A549 (cell line): ENCODE results near the gene TRDN. TPM values are rescaled to one million over a fixed set of nuclear protein-coding genes. Genes with fewer than 3 reads are reported as not detected.

ENCODE experiments used
- ATAC-seq, 2 experiments: fragments of 200-7000 bp in 1 of 2; fragments of >200 bp in 1 of 2; cut with Nextera tagmentation in 1 of 2; cut with Tn5 transposase in 1 of 2; 3 replicates each; pipeline versions ENCODE4 v1.8.0 to v1.9.1; 2018 to 2020; ENCODE audit warnings: mild to moderate bottlenecking in 1 of 2, moderate library complexity in 1 of 2
- CTCF ChIA-PET: fragments of 300-600 bp; sonication (Branson Sonifier 250); formaldehyde crosslinking; extraction: SDS; loops from one replicate; lab custom pipeline; 2021; ENCODE audit warnings: antibody characterized with exemption, inconsistent platforms; lab: Yijun Ruan, JAX
- POLR2A ChIA-PET: fragments of 350-600 bp; formaldehyde crosslinking; extraction: SDS; loops from one replicate; lab custom pipeline; 2021; ENCODE audit warnings: antibody characterized with exemption, inconsistent platforms; lab: Yijun Ruan, JAX
- DNase-seq, 2 experiments: peaks; one replicate each; pipeline versions ENCODE4 v3.0.0 to v3.0.0-alpha.2; 2011 to 2016; ENCODE audit warnings: low read depth in 1 of 2, low spot score in 1 of 2
- FAIRE-seq: peaks from 2 replicates; lab custom pipeline; 2011; peaks lifted over from hg19 to GRCh38; lab: Jason Lieb, UNC
- H3K27ac ChIP-seq, 2 experiments: fragments of >200 bp; sonication (Bioruptor Twin); formaldehyde crosslinking; 3 replicates each; pipeline ENCODE4 v1.5.1; 2016 to 2017
- H3K4me1 ChIP-seq: fragments of >200 bp; sonication (Bioruptor Twin); formaldehyde crosslinking; 3 replicates; pipeline ENCODE4 v1.6.1; 2016
- H3K4me2 ChIP-seq: fragments of >200 bp; sonication (Bioruptor Twin); formaldehyde crosslinking; 3 replicates; pipeline ENCODE4 v1.6.1; 2016
- H3K4me3 ChIP-seq: fragments of >200 bp; sonication (Bioruptor Twin); formaldehyde crosslinking; 3 replicates; pipeline ENCODE4 v1.5.1; 2016
- H3K9me3 ChIP-seq: fragments of >200 bp; sonication (Bioruptor Twin); formaldehyde crosslinking; 3 replicates; pipeline ENCODE4 v1.6.1; 2016
- BHLHE40 ChIP-seq: IDR thresholded peaks from 2 replicates; pipeline ENCODE4 v1.6.1; 2012; ENCODE audit warnings: low read depth, low read length, inconsistent platforms
- CHD2 ChIP-seq: fragments of 150-350 bp; IDR thresholded peaks from 2 replicates; pipeline ENCODE4 v1.6.1; 2014; ENCODE audit warnings: low read length; ENCODE audit not compliant: partially characterized antibody
- EHF ChIP-seq: fragments of 250-450 bp; sonication (Bioruptor Pico); IDR thresholded peaks from 2 replicates; pipeline ENCODE4 v1.5.0; 2020; ENCODE audit warnings: mild to moderate bottlenecking
- ELK1 ChIP-seq: fragments of 150-350 bp; IDR thresholded peaks from 2 replicates; pipeline ENCODE4 v1.6.1; 2014; ENCODE audit warnings: low read depth, mild to moderate bottlenecking, low read length
- FOSL2 ChIP-seq, 2 experiments: fragments of 450-650 bp in 1 of 2; fragments of >200 bp in 1 of 2; sonication (Bioruptor Twin) in 1 of 2; formaldehyde crosslinking; IDR thresholded peaks; 2 replicates each; pipeline versions ENCODE4 v1.5.0 to v1.6.1; 2016 to 2020; ENCODE audit warnings: mild to moderate bottlenecking in 1 of 2, moderate library complexity in 1 of 2
- FOXS1 ChIP-seq: fragments of 250-450 bp; sonication (Bioruptor Pico); IDR thresholded peaks from 2 replicates; pipeline ENCODE4 v1.5.0; 2020; ENCODE audit warnings: mild to moderate bottlenecking, moderate library complexity
- GATA3 ChIP-seq: IDR thresholded peaks from 2 replicates; pipeline ENCODE4 v1.6.1; 2012; ENCODE audit warnings: borderline replicate concordance
- HEYL ChIP-seq: fragments of 250-450 bp; sonication (Bioruptor Pico); IDR thresholded peaks from 2 replicates; pipeline ENCODE4 v1.8.0; 2021; ENCODE audit warnings: mild to moderate bottlenecking, moderate library complexity
- HOXB13 ChIP-seq: fragments of 250-450 bp; sonication (Bioruptor Pico); IDR thresholded peaks from 2 replicates; pipeline ENCODE4 v1.5.0; 2020; ENCODE audit warnings: low read depth, mild to moderate bottlenecking, moderate library complexity
- JUN ChIP-seq, 2 experiments: fragments of >200 bp; sonication (Bioruptor Twin); formaldehyde crosslinking; IDR thresholded peaks; 2 replicates in 1 of 2; 3 replicates in 1 of 2; pipeline ENCODE4 v1.6.1; 2016 to 2017
- JUNB ChIP-seq: fragments of >200 bp; sonication (Bioruptor Twin); formaldehyde crosslinking; IDR thresholded peaks from 2 replicates; pipeline ENCODE4 v1.6.1; 2016
- KDM1A ChIP-seq: fragments of 200-600 bp; sonication (generic); IDR thresholded peaks from 2 replicates; pipeline ENCODE4 v1.6.1; 2016; ENCODE audit warnings: low read depth, mild to moderate bottlenecking
- MAFK ChIP-seq: fragments of 450-650 bp; IDR thresholded peaks from 2 replicates; pipeline ENCODE4 v1.6.1; 2014; ENCODE audit not compliant: partially characterized antibody
- MYC ChIP-seq: IDR thresholded peaks from 2 replicates; pipeline ENCODE4 v1.6.1; 2012; ENCODE audit warnings: mild to moderate bottlenecking, inconsistent platforms, low read length, improper control_type of control experiment, borderline replicate concordance
- NFE2L2 ChIP-seq: fragments of 150-350 bp; conservative IDR thresholded peaks from 2 replicates; pipeline ENCODE4 v1.6.1; 2014; ENCODE audit warnings: low read length
- NR3C1 ChIP-seq: fragments of >200 bp; sonication (Bioruptor Twin); formaldehyde crosslinking; IDR thresholded peaks from 3 replicates; pipeline ENCODE4 v1.6.1; 2017
- POLR2A ChIP-seq: IDR thresholded peaks from 2 replicates; pipeline ENCODE4 v1.6.1; 2012; ENCODE audit warnings: mild to moderate bottlenecking, low read length
- POLR2AphosphoS2 ChIP-seq: conservative IDR thresholded peaks from 2 replicates; pipeline ENCODE4 v1.6.1; 2012; ENCODE audit warnings: low read length, improper control_type of control experiment, inconsistent platforms
- RARB ChIP-seq: fragments of 250-450 bp; sonication (Bioruptor Pico); IDR thresholded peaks from 2 replicates; pipeline ENCODE4 v1.8.0; 2021; ENCODE audit warnings: mild to moderate bottlenecking, moderate library complexity
- RCOR1 ChIP-seq: fragments of 150-350 bp; IDR thresholded peaks from 2 replicates; pipeline ENCODE4 v1.6.1; 2014; ENCODE audit warnings: antibody characterized with exemption, low read length, low read depth
- REST ChIP-seq: fragments of 200-600 bp; sonication (generic); IDR thresholded peaks from 2 replicates; pipeline ENCODE4 v1.6.1; 2016; ENCODE audit warnings: antibody characterized with exemption, mild to moderate bottlenecking, moderate library complexity
- RFX5 ChIP-seq: fragments of 450-650 bp; IDR thresholded peaks from 2 replicates; pipeline ENCODE4 v1.7.1; 2014; ENCODE audit warnings: antibody characterized with exemption, mild to moderate bottlenecking, moderate library complexity
- TFCP2L1 ChIP-seq: fragments of 250-450 bp; sonication (Bioruptor Pico); IDR thresholded peaks from 2 replicates; pipeline ENCODE4 v1.5.0; 2021; ENCODE audit warnings: mild to moderate bottlenecking
- TP53 ChIP-seq: fragments of 250-450 bp; sonication (Bioruptor Pico); IDR thresholded peaks from 2 replicates; pipeline ENCODE4 v1.5.0; 2021; ENCODE audit warnings: mild to moderate bottlenecking, moderate library complexity
- ZC3H11A ChIP-seq: fragments of 450-650 bp; IDR thresholded peaks from 2 replicates; pipeline ENCODE4 v1.6.1; 2014; ENCODE audit warnings: antibody characterized with exemption, mild to moderate bottlenecking
- ZFP36 ChIP-seq: fragments of 450-650 bp; IDR thresholded peaks from 2 replicates; pipeline ENCODE4 v1.6.1; 2014; ENCODE audit warnings: borderline replicate concordance; ENCODE audit not compliant: partially characterized antibody
- ZSCAN20 ChIP-seq: fragments of 250-450 bp; sonication (Bioruptor Pico); IDR thresholded peaks from 2 replicates; pipeline ENCODE4 v1.8.0; 2022; ENCODE audit warnings: mild to moderate bottlenecking, moderate library complexity
- WGBS: methylation state at CpG from one replicate; pipeline ENCODE4 v1.1.6; 2017; ENCODE audit errors: missing lambda C conversion rate; 5-methylcytosine and 5-hydroxymethylcytosine counted together
- polyA plus RNA-seq, 4 experiments: library from polyadenylated mRNA; depleted of rRNA in 3 of 4; stranded (reverse); fragments of >200 nt; fragmentation: RNase III in 1 of 4; extraction: RNeasy Plus Mini Kit Qiagen cat#74134 plus additional on column Dnase treatment in 1 of 4; gene quantifications; 2 replicates in 3 of 4; 3 replicates in 1 of 4; pipeline ENCODE4 v1.2.3, GENCODE V29; 2011 to 2017
- TF ChIP-seq, protein P1 (sequence below): IDR thresholded peaks from 2 replicates; pipeline ENCODE4 v1.6.1; 2012; ENCODE audit warnings: low read depth, borderline replicate concordance
- TF ChIP-seq, protein P2 (sequence below): IDR thresholded peaks from 2 replicates; pipeline ENCODE4 v1.6.1; 2012
- TF ChIP-seq, protein P3 (sequence below): fragments of 250-450 bp; sonication (Bioruptor Pico); IDR thresholded peaks from 2 replicates; pipeline ENCODE4 v1.5.0; 2020; ENCODE audit warnings: low read depth, mild to moderate bottlenecking, moderate library complexity
- TF ChIP-seq, protein P4 (sequence below): fragments of >200 bp; sonication (Bioruptor Twin); formaldehyde crosslinking; IDR thresholded peaks from 2 replicates; pipeline ENCODE4 v1.6.1; 2016

TRDN gene
- polyA plus RNA-seq, 2 of the 4 experiments (the other 2 are of a cell fraction): not detected

DNA sequence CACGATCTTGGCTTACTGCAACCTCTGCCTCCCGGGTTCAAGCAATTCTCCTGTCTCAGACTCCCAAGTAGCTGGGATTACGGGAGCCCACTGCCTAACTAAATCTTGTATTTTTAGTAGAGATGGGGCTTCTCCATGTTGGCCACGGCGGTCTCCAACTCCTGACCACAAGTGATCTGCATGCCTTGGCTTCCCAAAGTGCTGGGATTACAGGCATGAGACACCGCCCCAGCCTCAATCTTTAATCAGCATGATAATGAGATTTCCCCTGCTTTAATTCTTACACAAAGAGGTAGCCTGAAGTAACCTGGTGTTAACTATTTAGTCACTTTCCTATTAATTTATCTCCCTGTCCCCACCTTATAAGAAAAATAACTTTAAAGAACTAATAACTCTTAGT, 31.3 kb upstream of the TRDN start:
- Histone ChIP-seq H3K4me1 (no peaks in the 10 kb centered on the region), H3K4me3 (no peak overlapping the region), H3K9me3 (no peaks in the 10 kb centered on the region), H3K4me2 (no peak overlapping the region), H3K27ac (no peak overlapping the region)
- DNase-seq (no peak), FAIRE-seq (no peak), ATAC-seq (no peak)
- TF ChIP-seq TP53 (CRISPR knock-in tag) (no peak), REST (no peak), CHD2 (no peak), RFX5 (no peak), JUN (IDR thresholded peaks at IDR 0.05) (no peak), JUNB (no peak), NFE2L2 (no peak), ZFP36 (no peak), HOXB13 (no peak), ELK1 (no peak), BHLHE40 (no peak), MAFK (no peak), HEYL (CRISPR knock-in tag) (no peak)
- TF ChIP-seq, protein P1, sequence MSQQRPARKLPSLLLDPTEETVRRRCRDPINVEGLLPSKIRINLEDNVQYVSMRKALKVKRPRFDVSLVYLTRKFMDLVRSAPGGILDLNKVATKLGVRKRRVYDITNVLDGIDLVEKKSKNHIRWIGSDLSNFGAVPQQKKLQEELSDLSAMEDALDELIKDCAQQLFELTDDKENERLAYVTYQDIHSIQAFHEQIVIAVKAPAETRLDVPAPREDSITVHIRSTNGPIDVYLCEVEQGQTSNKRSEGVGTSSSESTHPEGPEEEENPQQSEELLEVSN: no peak
- TF ChIP-seq, protein P2, sequence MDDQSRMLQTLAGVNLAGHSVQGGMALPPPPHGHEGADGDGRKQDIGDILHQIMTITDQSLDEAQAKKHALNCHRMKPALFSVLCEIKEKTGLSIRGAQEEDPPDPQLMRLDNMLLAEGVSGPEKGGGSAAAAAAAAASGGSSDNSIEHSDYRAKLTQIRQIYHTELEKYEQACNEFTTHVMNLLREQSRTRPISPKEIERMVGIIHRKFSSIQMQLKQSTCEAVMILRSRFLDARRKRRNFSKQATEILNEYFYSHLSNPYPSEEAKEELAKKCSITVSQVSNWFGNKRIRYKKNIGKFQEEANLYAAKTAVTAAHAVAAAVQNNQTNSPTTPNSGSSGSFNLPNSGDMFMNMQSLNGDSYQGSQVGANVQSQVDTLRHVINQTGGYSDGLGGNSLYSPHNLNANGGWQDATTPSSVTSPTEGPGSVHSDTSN: no peak
- TF ChIP-seq, protein P3, sequence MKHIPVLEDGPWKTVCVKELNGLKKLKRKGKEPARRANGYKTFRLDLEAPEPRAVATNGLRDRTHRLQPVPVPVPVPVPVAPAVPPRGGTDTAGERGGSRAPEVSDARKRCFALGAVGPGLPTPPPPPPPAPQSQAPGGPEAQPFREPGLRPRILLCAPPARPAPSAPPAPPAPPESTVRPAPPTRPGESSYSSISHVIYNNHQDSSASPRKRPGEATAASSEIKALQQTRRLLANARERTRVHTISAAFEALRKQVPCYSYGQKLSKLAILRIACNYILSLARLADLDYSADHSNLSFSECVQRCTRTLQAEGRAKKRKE (CRISPR knock-in tag): no peak
- POLR2A ChIA-PET: no interaction called here
- WGBS: 47% methylated on average over 6 of the region's 6 CpGs
- CTCF ChIA-PET: no interaction called here

GRCh38 chr6:123663436-123663835, 26.7 kb upstream of the TRDN start:
- H3K4me1 ChIP-seq: no peaks in the 10 kb centered on the region
- H3K4me2 ChIP-seq: no peak overlapping the region
- DNase-seq (no peak), FAIRE-seq (no peak), ATAC-seq (no peak)
- no peak overlapping the region for H3K4me3 ChIP-seq
- H3K27ac ChIP-seq: no peak overlapping the region
- TF ChIP-seq RARB (CRISPR knock-in tag): no peak
- no peak for TF ChIP-seq ZSCAN20 (CRISPR knock-in tag)
- TF ChIP-seq FOXS1 (CRISPR knock-in tag): no peak
- TF ChIP-seq POLR2A: no peak
- no peak for TF ChIP-seq RCOR1
- TF ChIP-seq FOSL2 (IDR thresholded peaks at IDR 0.05): no peak
- no peak for TF ChIP-seq FOSL2 (CRISPR knock-in tag; IDR thresholded peaks at IDR 0.05)
- TF ChIP-seq GATA3: no peak
- no peak for TF ChIP-seq ZC3H11A
- TF ChIP-seq NR3C1: no peak
- TF ChIP-seq KDM1A: no peak
- TF ChIP-seq JUNB: no peak
- no peak for TF ChIP-seq TFCP2L1 (CRISPR knock-in tag)
- no peak for TF ChIP-seq ELK1
- TF ChIP-seq MYC: no peak
- TF ChIP-seq, protein P4, sequence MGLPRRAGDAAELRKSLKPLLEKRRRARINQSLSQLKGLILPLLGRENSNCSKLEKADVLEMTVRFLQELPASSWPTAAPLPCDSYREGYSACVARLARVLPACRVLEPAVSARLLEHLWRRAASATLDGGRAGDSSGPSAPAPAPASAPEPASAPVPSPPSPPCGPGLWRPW: no peak
- no peak for TF ChIP-seq ZFP36
- no peak for TF ChIP-seq EHF (CRISPR knock-in tag)
- no peak for TF ChIP-seq POLR2AphosphoS2
- no peak for TF ChIP-seq CHD2
- ChIA-PET CTCF (no interaction called here), POLR2A (no interaction called here)
- H3K9me3 ChIP-seq: no peaks in the 10 kb centered on the region
